ENCODE measurements around the gene CAMKK1.

CAMKK1 gene

DNA sequence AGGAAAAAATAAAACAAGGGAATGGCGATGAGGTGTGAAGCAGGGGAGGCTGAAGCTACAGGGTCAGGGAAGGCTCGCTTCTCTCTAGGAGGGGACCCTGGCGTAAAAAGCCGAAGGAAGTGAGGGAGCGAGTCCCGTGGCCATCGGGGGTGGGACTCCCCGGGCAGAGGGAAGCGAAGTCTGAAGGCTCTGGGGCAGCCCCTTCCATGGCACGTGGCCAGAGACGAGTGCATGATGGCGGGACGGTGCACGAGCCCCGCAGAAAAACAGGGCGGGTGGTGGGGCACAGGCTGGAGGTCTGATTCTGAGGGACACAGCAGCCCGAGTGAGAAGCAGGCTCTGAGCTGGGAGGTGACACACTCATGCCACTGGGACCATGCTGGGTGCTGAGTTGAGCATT lies 25.7 kb downstream of the CAMKK1 start:
- TF ChIP-seq, protein P1, sequence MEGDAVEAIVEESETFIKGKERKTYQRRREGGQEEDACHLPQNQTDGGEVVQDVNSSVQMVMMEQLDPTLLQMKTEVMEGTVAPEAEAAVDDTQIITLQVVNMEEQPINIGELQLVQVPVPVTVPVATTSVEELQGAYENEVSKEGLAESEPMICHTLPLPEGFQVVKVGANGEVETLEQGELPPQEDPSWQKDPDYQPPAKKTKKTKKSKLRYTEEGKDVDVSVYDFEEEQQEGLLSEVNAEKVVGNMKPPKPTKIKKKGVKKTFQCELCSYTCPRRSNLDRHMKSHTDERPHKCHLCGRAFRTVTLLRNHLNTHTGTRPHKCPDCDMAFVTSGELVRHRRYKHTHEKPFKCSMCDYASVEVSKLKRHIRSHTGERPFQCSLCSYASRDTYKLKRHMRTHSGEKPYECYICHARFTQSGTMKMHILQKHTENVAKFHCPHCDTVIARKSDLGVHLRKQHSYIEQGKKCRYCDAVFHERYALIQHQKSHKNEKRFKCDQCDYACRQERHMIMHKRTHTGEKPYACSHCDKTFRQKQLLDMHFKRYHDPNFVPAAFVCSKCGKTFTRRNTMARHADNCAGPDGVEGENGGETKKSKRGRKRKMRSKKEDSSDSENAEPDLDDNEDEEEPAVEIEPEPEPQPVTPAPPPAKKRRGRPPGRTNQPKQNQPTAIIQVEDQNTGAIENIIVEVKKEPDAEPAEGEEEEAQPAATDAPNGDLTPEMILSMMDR (IDR thresholded peaks at IDR 0.05; ENCODE audit: insufficient read depth, missing control alignments): no peak
- DNase-seq (ENCODE audit: insufficient read length, low spot score) (no peak), FAIRE-seq (no peak)

GRCh38 chr17:3866276-3866675 lies 26.6 kb downstream of the CAMKK1 start:
- DNase-seq (ENCODE audit: insufficient read length, low spot score): no peak
- FAIRE-seq: no peak
- TF ChIP-seq, protein P1 (IDR thresholded peaks at IDR 0.05; ENCODE audit: insufficient read depth, missing control alignments): no peak

DNA sequence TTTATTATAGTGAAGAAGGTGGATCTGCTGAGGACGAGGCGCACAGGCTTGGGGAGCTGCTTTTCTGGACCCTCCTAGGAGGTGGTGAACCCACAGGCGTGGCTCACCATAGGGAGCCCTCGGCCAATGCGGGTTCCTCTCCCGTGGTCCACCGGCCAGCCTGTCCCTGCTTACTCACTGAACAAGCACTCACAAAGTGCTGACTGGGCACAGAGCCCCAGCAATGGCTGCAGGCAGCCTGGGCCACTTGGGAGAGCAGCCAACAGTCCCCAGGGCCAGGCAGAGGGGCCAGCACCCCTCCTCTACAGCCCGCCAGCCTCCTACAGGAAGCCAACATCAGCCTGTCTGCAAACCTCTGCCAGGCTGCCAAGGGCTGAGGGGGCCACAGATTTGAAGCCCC lies 27.7 kb downstream of the CAMKK1 start:
- TF ChIP-seq, protein P1 (IDR thresholded peaks at IDR 0.05; ENCODE audit: insufficient read depth, missing control alignments): no peak
- no peak for DNase-seq (ENCODE audit: insufficient read length, low spot score)
- no peak for FAIRE-seq

- TF ChIP-seq, protein P1 (IDR thresholded peaks at IDR 0.05; ENCODE audit: insufficient read depth, missing control alignments): no peak
- FAIRE-seq: no peak
Observed at GRCh38 chr17:3864534-3864933, 28.3 kb downstream of the CAMKK1 start.

GRCh38 chr17:3861761-3862681 lies 30.8 kb downstream of the CAMKK1 start:
- TF ChIP-seq, protein P1 (IDR thresholded peaks at IDR 0.05; ENCODE audit: insufficient read depth, missing control alignments): no peak
- FAIRE-seq: no peak
- no peak for DNase-seq (ENCODE audit: insufficient read length, low spot score)

More at GRCh38 chr17:3864534-3864933, 28.3 kb downstream of the CAMKK1 start:
- no peak for DNase-seq (ENCODE audit: insufficient read length, low spot score)

GRCh38 chr17:3860939-3861700 lies 31.7 kb downstream of the CAMKK1 start:
- DNase-seq (ENCODE audit: insufficient read length, low spot score) (no peak), FAIRE-seq (no peak)
- TF ChIP-seq, protein P1 (IDR thresholded peaks at IDR 0.05; ENCODE audit: insufficient read depth, missing control alignments): no peak
